SHP77 (cell line): ENCODE results near the gene SGSM1.
"Not testable (repeated sequence)": the region's sequence is repeated elsewhere in the genome, so short reads cannot be mapped to it uniquely, and the experiment has no call there.

Source experiments
- DNase-seq, 2 experiments: peaks; one replicate each; lab custom pipeline; 2025; lab: John Stamatoyannopoulos, UW

SGSM1 gene

GRCh38 chr22:24894998-24895397 is 89.0 kb downstream of the SGSM1 start:
- DNase-seq: peak; percentile 73 to 77

GRCh38 chr22:24901448-24901847 is 95.4 kb downstream of the SGSM1 start:
- DNase-seq: no peak

- DNase-seq: no peak
These were observed 99.9 kb downstream of the SGSM1 start for GRCh38 chr22:24905909-24906308.

GRCh38 chr22:24907101-24907500 is 101.1 kb downstream of the SGSM1 start:
- DNase-seq: not testable (repeated sequence)

- DNase-seq: no peak
These were observed 114.0 kb downstream of the SGSM1 start for GRCh38 chr22:24920029-24920428.

GRCh38 chr22:24925586-24926427 is 119.8 kb downstream of the SGSM1 start:
- no peak for DNase-seq

- DNase-seq: no peak
These were observed 120.4 kb downstream of the SGSM1 start for GRCh38 chr22:24926428-24926725.

- DNase-seq: no peak
These were observed 121.0 kb downstream of the SGSM1 start for GRCh38 chr22:24926849-24927579.

- DNase-seq: no peak
These were observed 122.3 kb downstream of the SGSM1 start for GRCh38 chr22:24928322-24928721.

- DNase-seq: no peak
These were observed 124.7 kb downstream of the SGSM1 start for GRCh38 chr22:24930678-24931077.

- no peak for DNase-seq
These were observed 129.9 kb downstream of the SGSM1 start for GRCh38 chr22:24935771-24936483.

- peak; percentile 29 to 54 for DNase-seq
These were observed 131.1 kb downstream of the SGSM1 start for GRCh38 chr22:24937114-24937513.

- DNase-seq: peak; percentile 49 to 60
These were observed 132.8 kb downstream of the SGSM1 start for GRCh38 chr22:24938741-24939341.

- no peak for DNase-seq
These were observed 136.3 kb downstream of the SGSM1 start for GRCh38 chr22:24942301-24942700.

- DNase-seq: no peak
These were observed 138.4 kb downstream of the SGSM1 start for GRCh38 chr22:24944217-24944937.

GRCh38 chr22:24945430-24945829 is 139.4 kb downstream of the SGSM1 start:
- DNase-seq: no peak

- no peak for DNase-seq
These were observed 141.4 kb downstream of the SGSM1 start for GRCh38 chr22:24947383-24947782.

- no peak for DNase-seq
These were observed 141.9 kb downstream of the SGSM1 start for GRCh38 chr22:24947881-24948280.

- DNase-seq: no peak
These were observed 142.6 kb downstream of the SGSM1 start for GRCh38 chr22:24948356-24949202.

- peak; percentile 20 to 56 for DNase-seq
These were observed 144.4 kb downstream of the SGSM1 start for GRCh38 chr22:24950272-24950902.
